ENCODE measurements around the gene ATP13A3.
A peak's percentile ranks its signal among the peaks of the same experiment; 100 is the strongest.

Gene ATP13A3

GRCh38 chr3:194487289-194488054 lies 670 bp upstream of the ATP13A3 start (continued):
- TF ChIP-seq PATZ1 (CRISPR knock-in tag; IDR thresholded peaks at IDR 0.05; ENCODE audit: borderline replicate concordance) (no peak), RARB (CRISPR knock-in tag; IDR thresholded peaks at IDR 0.05) (no peak), ZFP30 (CRISPR knock-in tag; IDR thresholded peaks at IDR 0.05) (no peak), BACH2 (CRISPR knock-in tag; IDR thresholded peaks at IDR 0.05; ENCODE audit: borderline replicate concordance) (no peak), PPARA (CRISPR knock-in tag; IDR thresholded peaks at IDR 0.05; ENCODE audit: borderline replicate concordance) (no peak)

- peak; percentile 46 for ATAC-seq
- no peak for TF ChIP-seq ZFP30 (CRISPR knock-in tag; IDR thresholded peaks at IDR 0.05)
- TF ChIP-seq CREB5 (CRISPR knock-in tag; IDR thresholded peaks at IDR 0.05; ENCODE audit: low read depth) = peak; percentile 24; the same call in 1 of the 2 replicates
Observed at GRCh38 chr3:194485881-194486539, 792 bp downstream of the ATP13A3 start.

GRCh38 chr3:194485468-194485880 lies 1.3 kb downstream of the ATP13A3 start:
- TF ChIP-seq BACH2 (CRISPR knock-in tag; IDR thresholded peaks at IDR 0.05; ENCODE audit: borderline replicate concordance) = no peak
- ATAC-seq = peak; percentile 11

GRCh38 chr3:194484614-194485013 lies 2.2 kb downstream of the ATP13A3 start:
- no peak for ATAC-seq
- no peak for TF ChIP-seq PPARA (CRISPR knock-in tag; IDR thresholded peaks at IDR 0.05; ENCODE audit: borderline replicate concordance)
- no peak for TF ChIP-seq ZFP30 (CRISPR knock-in tag; IDR thresholded peaks at IDR 0.05)
- no peak for TF ChIP-seq ARNTL (CRISPR knock-in tag; IDR thresholded peaks at IDR 0.05; ENCODE audit: borderline replicate concordance, low read depth)
- TF ChIP-seq ZNF565 (CRISPR knock-in tag; conservative IDR thresholded peaks at IDR 0.05; ENCODE audit: low read depth) = no peak
- no peak for TF ChIP-seq ISL1 (CRISPR knock-in tag; IDR thresholded peaks at IDR 0.05)
- no peak for TF ChIP-seq RARB (CRISPR knock-in tag; IDR thresholded peaks at IDR 0.05)
- TF ChIP-seq ESRRG (CRISPR knock-in tag; IDR thresholded peaks at IDR 0.05) = no peak
- no peak for TF ChIP-seq CSDC2 (CRISPR knock-in tag; IDR thresholded peaks at IDR 0.05)
- TF ChIP-seq BACH2 (CRISPR knock-in tag; IDR thresholded peaks at IDR 0.05; ENCODE audit: borderline replicate concordance) = no peak
- TF ChIP-seq ZNF70 (CRISPR knock-in tag; IDR thresholded peaks at IDR 0.05) = no peak
- no peak for TF ChIP-seq CREB5 (CRISPR knock-in tag; IDR thresholded peaks at IDR 0.05; ENCODE audit: low read depth)
- no peak for TF ChIP-seq OSR1 (CRISPR knock-in tag; IDR thresholded peaks at IDR 0.05)
- TF ChIP-seq GLIS3 (CRISPR knock-in tag; IDR thresholded peaks at IDR 0.05) = no peak
- TF ChIP-seq TOX (CRISPR knock-in tag; IDR thresholded peaks at IDR 0.05; ENCODE audit: borderline replicate concordance) = no peak
- no peak for TF ChIP-seq TCF4 (CRISPR knock-in tag; IDR thresholded peaks at IDR 0.05; ENCODE audit: borderline replicate concordance)
- no peak for TF ChIP-seq ZFP3 (CRISPR knock-in tag; IDR thresholded peaks at IDR 0.05)
- no peak for TF ChIP-seq ZNF8 (CRISPR knock-in tag; IDR thresholded peaks at IDR 0.05)
- no peak for TF ChIP-seq CSRNP3 (CRISPR knock-in tag; IDR thresholded peaks at IDR 0.05)
- no peak for TF ChIP-seq PATZ1 (CRISPR knock-in tag; IDR thresholded peaks at IDR 0.05; ENCODE audit: borderline replicate concordance)
- TF ChIP-seq ZC3H10 (CRISPR knock-in tag; IDR thresholded peaks at IDR 0.05) = no peak
